Nephron (organoid): ENCODE data around the gene LMBR1.
"Not testable (repeated sequence)": the region's sequence is repeated elsewhere in the genome, so short reads cannot be mapped to it uniquely, and the experiment has no call there.

Source experiments
- H3K27ac Mint-ChIP-seq, 3 experiments: 2 replicates each; pipeline ENCODE4 v1.8.0; 2020; ENCODE audit warnings: mixed read lengths in 3 of 3, mild to moderate bottlenecking in 2 of 3, moderate library complexity in 1 of 3
- H3K27me3 Mint-ChIP-seq: 2 replicates; pipeline ENCODE4 v1.8.0; 2021; ENCODE audit warnings: low read depth, mild to moderate bottlenecking, moderate library complexity, mixed read lengths
- H3K36me3 Mint-ChIP-seq: 2 replicates; pipeline ENCODE4 v1.8.0; 2020; ENCODE audit warnings: low read depth, mixed read lengths
- H3K4me1 Mint-ChIP-seq: 2 replicates; pipeline ENCODE4 v1.8.0; 2020; ENCODE audit warnings: mixed read lengths
- H3K4me3 Mint-ChIP-seq, 3 experiments: 2 replicates each; pipeline ENCODE4 v1.8.0; 2020; ENCODE audit warnings: mild to moderate bottlenecking in 3 of 3, mixed read lengths in 3 of 3, moderate library complexity in 2 of 3
- H3K9me3 Mint-ChIP-seq: 2 replicates; pipeline ENCODE4 v1.8.0; 2020; ENCODE audit warnings: mixed read lengths
- CTCF ChIP-seq, 3 experiments: fragments of 200-600 bp; sonication (generic); IDR thresholded peaks; one replicate each; pipeline ENCODE4 v1.5.0; 2021; ENCODE audit warnings: antibody characterized with exemption in 3 of 3; ENCODE audit not compliant: unreplicated experiment in 3 of 3

LMBR1 gene

GRCh38 chr7:156655983-156656382, 237.0 kb downstream of the LMBR1 start:
- TF ChIP-seq CTCF (IDR thresholded peaks at IDR 0.05; ENCODE audit: unreplicated experiment in 3 of 3) = no peak
- Mint-ChIP-seq H3K27me3 (no peaks in the 10 kb centered on the region), H3K9me3 (no peaks in the 10 kb centered on the region), H3K4me1 (peaks cover 14% of the 10 kb centered on the region), H3K4me3 (no peak overlapping the region), H3K36me3 (no peaks in the 10 kb centered on the region), H3K27ac (no peak overlapping the region)

DNA sequence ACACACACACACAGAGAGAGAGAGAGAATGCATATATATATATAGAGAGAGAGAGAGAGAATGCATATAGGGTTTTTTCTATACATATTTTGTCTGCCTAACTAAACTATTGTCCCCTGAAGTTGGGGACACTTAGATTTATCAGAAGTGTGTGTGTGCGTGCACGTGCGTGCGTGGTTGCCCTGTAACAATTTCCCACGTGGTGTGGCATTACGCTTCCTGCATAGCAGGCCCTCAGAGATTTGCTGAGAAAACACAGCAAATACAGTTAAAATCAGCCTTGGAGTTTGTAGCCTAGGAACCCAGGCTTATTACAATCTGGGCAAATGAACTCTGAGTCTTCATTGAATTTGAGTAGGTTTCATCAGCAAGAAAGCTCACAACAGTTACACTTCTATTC, 237.7 kb downstream of the LMBR1 start:
- Mint-ChIP-seq H3K9me3 (no peaks in the 10 kb centered on the region), H3K4me3 (no peak overlapping the region), H3K36me3 (no peaks in the 10 kb centered on the region), H3K27me3 (peaks cover 4% of the 10 kb centered on the region), H3K4me1 (peaks cover 14% of the 10 kb centered on the region), H3K27ac (no peak overlapping the region)
- TF ChIP-seq CTCF (IDR thresholded peaks at IDR 0.05; ENCODE audit: unreplicated experiment in 3 of 3) = no peak

GRCh38 chr7:156654511-156655234, 238.3 kb downstream of the LMBR1 start:
- H3K4me1 Mint-ChIP-seq = peaks cover 14% of the 10 kb centered on the region
- no peak overlapping the region for H3K4me3 Mint-ChIP-seq
- TF ChIP-seq CTCF (IDR thresholded peaks at IDR 0.05; ENCODE audit: unreplicated experiment in 3 of 3) = no peak
- no peak overlapping the region for H3K27ac Mint-ChIP-seq
- no peaks in the 10 kb centered on the region for H3K9me3 Mint-ChIP-seq
- peaks cover 4% of the 10 kb centered on the region for H3K27me3 Mint-ChIP-seq
- no peaks in the 10 kb centered on the region for H3K36me3 Mint-ChIP-seq

DNA sequence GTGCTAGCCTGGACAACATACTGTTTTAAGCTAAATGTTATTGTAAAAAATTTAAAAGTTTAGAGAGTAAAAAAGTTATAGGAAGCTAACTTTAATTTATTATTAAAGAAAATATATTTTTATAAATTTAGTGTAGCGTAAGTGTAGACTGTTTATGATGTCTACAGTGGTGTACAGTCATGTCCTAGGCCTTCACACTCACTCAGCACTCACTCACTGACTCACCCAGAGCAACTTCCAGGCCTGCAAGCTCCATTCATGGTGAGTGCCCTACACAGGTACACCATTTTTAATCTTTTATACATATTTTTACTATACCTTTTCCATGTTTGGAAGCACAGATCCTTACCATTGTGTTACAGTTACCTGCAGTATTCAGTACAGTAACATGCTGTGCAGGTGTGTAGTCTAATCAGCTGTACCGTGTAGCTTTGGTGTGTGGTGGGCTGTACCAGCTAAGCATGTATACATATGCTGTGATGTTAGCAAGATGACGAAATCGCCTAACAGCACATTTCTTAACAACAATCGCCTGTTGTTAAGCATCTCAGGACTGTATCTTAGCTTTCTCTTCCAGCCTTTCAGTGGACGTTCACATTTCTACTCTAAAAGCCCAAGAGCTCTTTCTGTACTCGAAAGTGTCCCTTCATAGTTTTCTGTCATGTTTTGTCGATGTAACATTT, 240.0 kb downstream of the LMBR1 start:
- H3K27ac Mint-ChIP-seq = no peak overlapping the region
- TF ChIP-seq CTCF (IDR thresholded peaks at IDR 0.05; ENCODE audit: unreplicated experiment in 3 of 3) = no peak
- peaks cover 14% of the 10 kb centered on the region for H3K4me1 Mint-ChIP-seq
- H3K27me3 Mint-ChIP-seq = peaks cover 4% of the 10 kb centered on the region
- peaks cover 2% of the 10 kb centered on the region for H3K9me3 Mint-ChIP-seq
- no peaks in the 10 kb centered on the region for H3K36me3 Mint-ChIP-seq
- no peak overlapping the region for H3K4me3 Mint-ChIP-seq

- Mint-ChIP-seq H3K9me3 (peaks cover 4% of the 10 kb centered on the region), H3K4me3 (no peak overlapping the region), H3K27me3 (peaks cover 4% of the 10 kb centered on the region), H3K27ac (no peak overlapping the region), H3K36me3 (no peaks in the 10 kb centered on the region), H3K4me1 (peaks cover 10% of the 10 kb centered on the region)
- no peak for TF ChIP-seq CTCF (IDR thresholded peaks at IDR 0.05; ENCODE audit: unreplicated experiment in 3 of 3)
These were observed 241.5 kb downstream of the LMBR1 start for GRCh38 chr7:156651474-156651873.

DNA sequence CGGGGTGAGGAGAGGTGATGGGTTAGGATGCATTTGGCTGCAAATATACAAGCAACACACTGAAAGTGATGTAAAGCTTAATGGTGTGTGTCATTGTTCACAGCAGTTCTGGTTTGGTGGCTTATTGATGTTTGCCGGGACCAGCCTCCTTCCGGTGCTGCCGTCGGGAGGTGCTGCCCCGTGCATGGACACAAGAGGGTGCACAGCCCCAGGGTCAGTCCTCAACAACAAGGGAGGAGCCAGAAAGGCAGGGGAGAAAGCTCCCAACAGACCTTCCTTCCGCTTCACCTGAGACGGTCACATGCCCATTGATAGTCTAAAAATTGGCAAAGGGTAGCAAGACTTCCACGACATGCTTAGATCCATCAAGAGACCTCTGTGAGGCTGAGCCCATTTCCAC, 242.9 kb downstream of the LMBR1 start:
- peaks cover 4% of the 10 kb centered on the region for H3K9me3 Mint-ChIP-seq
- H3K36me3 Mint-ChIP-seq = no peaks in the 10 kb centered on the region
- H3K4me3 Mint-ChIP-seq = no peak overlapping the region
- H3K27me3 Mint-ChIP-seq = peaks cover 4% of the 10 kb centered on the region
- H3K4me1 Mint-ChIP-seq = peaks cover 7% of the 10 kb centered on the region
- TF ChIP-seq CTCF (IDR thresholded peaks at IDR 0.05; ENCODE audit: unreplicated experiment in 3 of 3) = no peak
- H3K27ac Mint-ChIP-seq = no peak overlapping the region

DNA sequence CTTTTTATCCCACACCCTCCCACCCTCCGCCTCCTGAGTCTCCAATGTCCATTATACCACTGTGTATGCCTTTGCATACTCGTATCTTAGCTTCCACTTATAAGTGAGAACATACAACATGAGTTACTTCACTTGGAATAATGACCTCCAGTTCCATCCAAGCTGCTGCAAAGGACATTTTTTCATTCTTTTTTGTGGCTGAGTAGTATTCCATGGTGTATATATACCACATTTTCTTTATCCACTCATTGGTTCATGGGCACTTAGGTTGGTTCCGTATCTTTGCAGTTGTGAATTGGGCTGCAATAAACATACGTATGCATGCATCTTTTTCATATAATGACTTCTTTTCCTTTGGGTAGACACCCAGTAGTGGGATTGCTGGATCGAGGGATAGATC, 245.7 kb downstream of the LMBR1 start:
- H3K4me3 Mint-ChIP-seq, H3K36me3 Mint-ChIP-seq, H3K27me3 Mint-ChIP-seq, H3K27ac Mint-ChIP-seq, H3K9me3 Mint-ChIP-seq, H3K4me1 Mint-ChIP-seq: not testable (repeated sequence)
